CD1c-positive myeloid dendritic cell (primary cell): ENCODE results near the gene ARHGEF11.

Experiments used
- DNase-seq: peaks from one replicate; pipeline ENCODE4 v3.0.0-alpha.2; 2016; ENCODE audit errors: extremely low spot score

The ARHGEF11 gene

DNA sequence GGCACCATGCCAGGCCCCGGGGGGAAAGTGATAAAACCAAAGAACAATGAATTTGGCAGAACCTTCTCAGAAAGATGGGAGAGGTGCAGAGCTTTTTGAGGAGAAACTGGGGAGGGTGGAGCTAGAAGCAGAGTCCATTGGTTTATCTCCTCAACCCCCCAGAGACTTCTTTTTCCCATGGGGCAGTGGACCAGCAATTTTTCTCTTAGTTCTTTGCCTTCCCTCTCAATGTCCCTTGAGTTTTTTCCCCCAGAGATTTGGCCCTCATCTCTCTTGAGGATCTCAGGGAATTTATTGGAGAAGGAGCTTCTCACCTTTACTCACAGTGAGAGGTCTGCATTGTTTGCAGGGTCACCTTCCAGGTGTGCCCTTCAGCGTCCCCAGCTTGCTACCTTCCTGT is 5.3 kb upstream of the ARHGEF11 start:
- DNase-seq: no peak

DNA sequence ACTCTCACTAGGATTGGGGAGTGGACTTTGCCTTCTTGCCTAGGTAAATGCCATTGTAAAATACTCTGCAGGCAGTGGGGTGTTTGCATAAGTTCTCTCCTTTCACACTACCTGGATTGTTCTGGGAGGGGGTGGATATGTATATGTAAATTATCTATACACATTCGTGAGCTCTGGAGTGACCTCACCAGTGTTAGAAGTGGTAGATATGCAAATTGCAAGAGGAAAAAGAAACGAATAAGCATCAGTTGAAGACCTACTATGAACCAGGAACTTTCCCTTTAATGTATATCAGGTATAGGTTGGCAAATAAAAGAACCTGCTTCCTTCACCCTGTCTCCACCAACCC is 1.5 kb upstream of the ARHGEF11 start:
- DNase-seq: no peak

DNA sequence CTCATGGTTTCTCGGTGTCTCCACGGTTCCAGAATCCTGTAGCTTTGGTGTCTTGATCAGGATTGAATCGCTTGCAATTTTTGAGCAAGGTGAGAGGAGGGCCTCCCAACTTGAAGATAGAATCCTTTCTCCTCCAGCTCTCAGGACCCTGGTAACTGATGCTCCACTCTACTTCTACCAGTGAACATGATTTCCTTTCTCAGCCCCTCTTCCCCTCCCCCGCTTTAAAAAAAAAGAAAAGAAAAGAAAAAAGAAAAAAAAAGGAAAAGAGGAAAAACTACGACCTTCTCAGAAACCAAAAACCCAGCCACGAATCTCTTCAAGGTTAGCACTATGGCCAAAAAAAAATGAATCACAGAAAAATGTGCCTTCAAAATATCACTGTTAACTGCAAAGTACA is 1.2 kb downstream of the ARHGEF11 start:
- no peak for DNase-seq

DNA sequence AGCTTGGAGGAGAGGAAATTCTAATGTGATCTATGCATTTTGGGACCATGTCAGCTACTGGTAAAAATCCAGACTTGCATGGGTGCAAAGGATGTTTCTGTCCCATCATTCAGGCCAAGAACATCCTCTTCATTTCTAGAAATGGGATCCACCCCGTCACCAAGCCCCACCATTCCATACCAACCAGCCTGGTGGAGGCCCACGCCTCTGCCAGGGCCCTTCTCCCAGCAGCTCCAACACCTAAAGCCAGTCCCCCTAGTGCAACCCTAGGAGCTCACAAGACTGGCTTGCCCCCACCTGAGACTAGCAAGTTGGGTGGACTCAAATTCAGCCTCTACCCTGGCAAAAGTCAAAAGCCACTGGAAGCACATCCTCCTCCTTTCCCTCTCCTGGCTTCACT is 1.9 kb downstream of the ARHGEF11 start:
- DNase-seq: no peak

DNA sequence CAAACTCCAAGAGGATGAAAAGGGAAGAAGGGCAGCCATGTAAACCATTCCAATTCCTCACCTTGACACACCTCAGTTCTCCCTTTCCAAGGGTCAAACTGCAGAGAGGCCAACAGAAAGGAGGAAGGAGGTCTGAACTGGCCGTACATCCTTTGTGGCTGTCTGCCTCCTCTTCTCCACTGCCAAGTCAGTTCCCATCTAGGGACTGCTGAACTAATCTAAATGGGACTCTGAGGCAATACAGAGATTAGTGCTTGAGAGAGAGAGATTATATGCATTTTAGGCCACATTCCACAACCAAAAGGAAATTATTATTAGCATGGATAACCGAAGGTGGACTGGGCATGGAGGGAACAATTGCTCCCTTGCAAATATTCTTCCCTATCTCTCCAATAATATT is 2.7 kb downstream of the ARHGEF11 start:
- no peak for DNase-seq

DNA sequence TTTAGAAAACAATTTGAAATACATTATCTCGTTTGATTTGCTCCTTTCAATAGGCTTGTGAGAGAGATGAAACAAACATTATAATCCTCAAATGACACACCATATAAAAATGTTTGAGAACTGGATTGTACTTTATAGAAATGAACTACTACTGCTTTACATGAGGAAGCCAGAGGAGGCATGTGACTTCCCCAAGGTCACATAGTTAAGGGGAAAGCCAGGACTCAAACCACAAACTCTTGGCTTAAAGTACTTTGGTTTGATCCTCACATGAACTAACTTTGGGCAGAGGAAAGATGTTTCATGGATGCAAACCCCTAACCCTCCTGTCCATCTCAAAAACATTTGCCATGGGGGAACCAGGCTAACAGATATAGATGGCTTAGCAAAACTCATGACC is 4.7 kb downstream of the ARHGEF11 start:
- DNase-seq: peak; percentile 52

DNA sequence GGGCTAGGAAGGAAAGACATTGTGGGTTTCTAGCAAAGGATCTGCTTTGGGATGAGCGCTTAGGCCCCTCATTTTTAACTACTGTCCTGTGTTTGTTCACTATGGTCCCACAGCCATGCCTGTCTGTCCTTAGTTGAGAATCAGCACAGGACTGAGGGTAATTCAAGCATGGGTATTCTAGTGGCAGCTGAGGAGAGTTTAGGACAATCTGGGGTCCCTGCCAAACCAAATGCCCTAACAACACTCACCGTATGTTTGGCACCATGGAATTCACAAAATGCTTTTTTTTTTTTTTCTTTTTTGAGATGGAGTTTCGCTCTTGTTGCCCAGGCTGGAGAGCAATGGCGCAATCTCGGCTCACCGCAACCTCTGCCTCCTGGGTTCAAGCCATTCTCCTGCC is 10.4 kb downstream of the ARHGEF11 start:
- DNase-seq: no peak

DNA sequence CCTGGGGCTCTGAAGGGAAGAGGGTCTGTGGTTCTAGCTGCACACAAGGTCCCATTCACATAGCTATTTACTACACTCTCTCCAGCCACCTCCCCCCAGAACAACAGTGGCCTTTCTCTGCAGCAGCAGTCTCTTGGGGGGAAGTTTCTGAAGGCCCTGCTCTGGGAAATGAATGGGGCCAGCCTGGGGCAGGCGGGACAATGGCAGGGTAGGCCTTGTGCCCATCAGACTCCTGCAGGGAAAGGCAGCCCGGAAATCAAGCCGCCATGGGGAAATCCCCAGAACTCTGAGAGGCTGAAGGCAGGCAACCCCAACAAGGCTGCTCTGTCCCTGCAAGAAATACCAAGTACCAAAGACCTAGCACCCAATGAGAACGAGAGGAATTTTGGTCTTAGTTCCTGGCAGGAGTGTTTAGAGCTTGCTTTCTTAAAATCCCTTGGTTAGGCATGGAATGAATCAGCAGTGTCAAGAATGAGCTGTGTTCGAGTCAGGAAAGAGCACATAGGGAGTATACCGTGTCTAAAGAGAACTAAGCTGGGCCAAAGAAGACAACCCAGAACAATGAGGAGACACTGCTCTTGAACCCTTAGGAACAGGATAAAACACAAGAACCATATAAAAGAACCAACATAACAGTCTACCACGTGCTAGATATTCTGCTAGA is 11.3 kb downstream of the ARHGEF11 start:
- no peak for DNase-seq

DNA sequence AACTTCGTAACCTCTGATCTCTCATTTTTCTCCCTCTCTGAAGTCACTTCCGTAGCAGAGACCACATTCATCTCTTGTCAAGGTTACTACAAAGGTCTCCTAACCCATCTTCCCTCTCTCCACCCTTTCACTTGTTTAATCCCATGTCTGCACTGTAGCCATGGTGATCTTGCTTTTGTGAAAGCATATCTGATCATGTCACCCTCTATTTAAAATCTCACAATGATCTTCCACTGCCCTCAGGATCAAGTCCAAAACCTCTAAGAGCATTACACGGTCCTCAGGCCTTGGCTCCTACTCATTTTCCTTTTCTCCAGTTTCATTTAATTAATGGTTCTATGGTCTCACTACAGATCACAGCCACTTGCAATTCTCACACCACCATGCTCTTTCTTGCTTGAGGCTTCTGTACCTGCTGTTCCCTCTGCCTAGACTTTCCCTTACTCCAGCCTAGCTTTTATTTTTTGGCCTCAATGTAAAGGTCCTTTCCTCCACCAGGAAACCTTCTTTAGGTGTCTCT is 12.1 kb downstream of the ARHGEF11 start:
- no peak for DNase-seq

DNA sequence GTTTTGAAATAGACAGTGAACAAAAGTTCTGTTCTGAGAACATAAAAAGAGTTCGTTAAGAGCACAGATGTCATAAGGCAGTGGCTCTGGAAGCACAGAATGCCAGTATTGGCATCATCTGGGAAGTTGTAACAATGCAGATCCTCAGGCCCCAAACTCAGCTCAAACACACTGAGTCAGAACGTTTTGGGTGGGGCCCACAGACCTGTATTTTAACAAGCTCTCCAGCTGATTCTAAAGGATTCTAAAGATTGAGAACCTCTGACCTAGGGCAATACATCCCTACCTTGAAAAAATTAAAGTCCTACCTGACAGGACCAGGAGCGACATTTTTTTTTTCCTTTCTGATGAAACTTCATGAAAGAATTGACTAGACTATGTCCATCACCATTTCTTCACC is 13.2 kb downstream of the ARHGEF11 start:
- no peak for DNase-seq

DNA sequence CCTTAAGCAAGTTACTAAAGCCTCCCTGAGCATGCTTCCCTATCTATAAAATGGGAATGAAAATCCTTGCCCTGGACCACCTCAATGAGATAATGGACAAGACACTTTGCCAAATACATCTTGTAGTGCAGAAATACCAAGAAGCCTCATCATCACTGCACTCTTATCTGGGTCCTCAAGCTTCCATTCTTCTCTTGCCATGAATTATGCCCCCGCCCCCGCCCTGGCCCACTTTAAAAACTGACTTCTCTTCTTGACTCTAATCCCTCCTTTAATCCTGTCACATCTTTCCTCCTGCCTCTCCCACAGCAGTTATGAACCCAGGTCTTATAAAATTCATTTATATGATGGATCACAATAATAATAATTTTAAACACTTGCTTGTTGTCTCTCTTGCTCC is 14.8 kb downstream of the ARHGEF11 start:
- no peak for DNase-seq

DNA sequence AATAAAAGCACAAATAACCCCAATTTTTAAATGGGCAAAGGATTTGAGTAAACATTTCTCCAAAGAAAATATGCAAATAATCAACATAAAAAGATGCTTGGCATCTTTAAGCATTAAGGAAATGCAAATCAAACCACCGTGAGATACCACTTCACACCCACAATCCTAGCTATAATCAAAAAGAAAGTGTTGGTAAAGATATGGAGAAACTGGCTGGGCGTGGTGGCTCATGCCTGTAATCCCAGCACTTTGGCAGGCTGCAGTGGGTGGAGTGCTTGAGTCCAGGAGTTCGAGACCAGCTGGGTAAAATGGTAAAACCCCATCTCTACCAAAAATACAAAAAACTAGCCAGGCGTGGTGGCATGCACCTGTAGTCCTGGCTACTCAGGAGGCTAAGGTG is 16.9 kb downstream of the ARHGEF11 start:
- no peak for DNase-seq

DNA sequence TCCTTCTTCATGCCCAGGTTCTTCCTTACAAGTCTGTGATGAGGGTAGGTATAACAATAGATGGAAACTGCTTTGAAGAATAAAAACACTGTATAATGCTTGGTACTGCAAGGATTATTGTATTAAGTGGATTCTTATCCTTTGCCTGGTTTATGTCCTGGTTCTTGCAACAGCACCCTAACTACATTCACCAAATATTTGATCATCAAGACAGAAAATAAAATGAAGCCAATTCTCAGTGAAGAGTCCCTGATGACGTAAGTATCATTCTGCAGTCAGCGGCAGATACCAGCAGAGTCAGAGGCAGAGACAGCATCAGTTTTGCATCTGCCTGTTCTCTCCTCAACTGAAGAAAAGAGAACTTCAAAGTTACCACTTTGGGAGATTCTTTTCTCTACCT is 19.7 kb downstream of the ARHGEF11 start:
- no peak for DNase-seq

DNA sequence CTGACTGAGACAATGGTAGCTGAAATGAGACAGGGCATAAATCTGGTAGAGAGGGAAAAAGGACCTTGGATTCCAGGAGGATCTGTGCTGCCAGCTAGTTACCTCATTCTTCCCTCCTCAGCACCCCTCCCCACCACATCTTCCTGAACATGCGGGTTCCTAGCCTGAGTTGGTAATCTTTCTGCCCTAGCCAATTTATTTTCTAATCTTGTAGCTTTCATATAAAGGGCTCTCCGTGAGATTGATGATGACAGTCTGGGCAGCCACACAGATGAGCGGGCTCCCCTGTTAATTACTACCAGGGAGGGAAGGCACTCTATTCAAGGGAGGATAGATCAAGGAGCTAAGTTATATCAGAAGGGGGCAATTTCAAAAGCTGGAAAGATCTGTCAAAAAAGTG is 20.2 kb downstream of the ARHGEF11 start:
- DNase-seq: no peak

DNA sequence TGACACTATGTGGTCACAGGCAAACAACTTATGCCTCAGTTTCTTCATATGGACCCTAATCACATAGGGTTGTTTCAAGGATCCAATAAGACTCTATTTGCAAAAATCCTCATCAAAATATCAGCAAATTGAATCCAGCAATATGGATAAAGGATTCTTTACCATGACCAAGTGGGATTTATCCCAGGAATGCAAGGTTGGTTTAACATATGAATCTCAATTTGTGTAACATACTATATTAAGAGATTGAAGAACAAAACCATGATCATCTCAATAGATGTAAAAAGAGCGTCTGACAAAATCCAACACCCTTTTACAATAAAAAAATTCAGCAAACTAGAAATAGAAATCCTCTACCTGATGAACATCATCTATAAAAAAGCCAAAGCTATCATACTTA is 23.9 kb downstream of the ARHGEF11 start:
- DNase-seq: no peak

DNA sequence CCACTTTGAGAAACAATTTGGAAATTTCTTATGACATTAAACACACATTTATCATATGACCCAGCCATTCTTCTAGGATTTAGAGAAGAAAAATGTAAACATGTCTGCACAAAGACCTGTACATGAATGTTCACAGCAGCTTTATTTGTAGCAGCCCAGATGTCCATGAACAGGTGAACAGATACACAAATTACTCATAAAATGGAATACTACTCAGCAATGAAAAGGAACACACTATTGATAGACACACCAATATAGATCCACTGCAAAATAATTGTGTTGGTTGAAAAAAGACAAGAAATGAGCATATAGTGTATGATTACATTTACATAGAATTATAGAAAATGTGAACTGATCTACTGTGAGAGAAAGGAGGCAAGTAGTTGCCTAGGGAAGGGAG is 26.1 kb downstream of the ARHGEF11 start:
- DNase-seq: no peak

DNA sequence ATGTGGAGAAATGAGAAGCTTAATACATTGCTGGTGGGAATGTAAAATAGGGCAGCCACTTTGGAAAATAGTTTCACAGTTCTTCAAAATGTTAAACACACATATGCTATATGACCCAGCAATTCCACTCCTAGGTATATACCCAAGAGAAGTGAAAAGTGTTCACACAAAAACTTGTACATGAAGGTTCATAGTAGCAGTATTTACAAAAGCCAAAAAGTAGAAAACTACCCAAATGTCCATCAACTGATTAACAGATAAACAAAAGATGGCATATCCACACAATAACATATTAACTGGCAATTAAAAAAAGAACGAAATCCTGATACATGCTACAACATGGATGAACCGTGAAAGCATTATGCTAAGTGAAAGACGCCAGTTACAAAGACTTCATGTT is 33.7 kb downstream of the ARHGEF11 start:
- DNase-seq: no peak

DNA sequence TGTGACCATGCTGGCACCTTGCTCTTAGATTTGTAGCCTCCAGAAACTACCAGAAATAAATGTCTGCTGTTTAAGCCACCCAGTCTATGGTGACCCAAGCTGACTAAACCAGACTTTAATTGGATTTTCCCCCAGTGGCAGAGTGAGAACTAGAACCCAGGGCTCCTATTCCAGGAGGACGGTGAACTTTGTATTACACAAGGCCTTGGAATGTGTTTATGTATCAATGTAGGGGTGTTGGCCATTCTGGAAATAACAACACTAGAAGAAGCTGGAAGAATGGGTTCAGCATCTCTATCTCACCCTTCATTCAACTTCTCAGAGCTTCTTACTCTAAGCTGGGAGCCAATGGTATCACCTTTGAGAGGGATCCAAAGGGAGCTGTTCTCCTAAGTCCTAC is 37.0 kb downstream of the ARHGEF11 start:
- DNase-seq: no peak

DNA sequence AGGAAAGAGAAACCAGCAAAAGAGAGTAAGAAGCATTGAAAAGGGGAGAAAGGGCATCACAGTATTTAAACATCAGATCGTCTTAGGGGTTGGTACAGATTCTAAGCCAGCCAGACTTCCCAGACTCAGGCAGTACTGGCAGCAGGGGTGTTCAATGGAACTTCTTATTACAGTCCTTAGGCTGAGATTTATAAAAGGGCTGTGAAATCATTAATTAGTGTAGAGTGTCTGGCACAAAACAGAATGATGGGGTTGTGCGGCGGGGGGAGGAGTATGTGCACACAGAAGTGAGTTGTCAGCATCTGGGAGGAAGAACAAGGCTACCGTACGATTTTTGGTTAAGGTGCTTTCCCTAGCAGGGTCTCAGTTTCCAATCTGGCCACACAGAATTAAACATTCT is 38.2 kb downstream of the ARHGEF11 start:
- DNase-seq: no peak

DNA sequence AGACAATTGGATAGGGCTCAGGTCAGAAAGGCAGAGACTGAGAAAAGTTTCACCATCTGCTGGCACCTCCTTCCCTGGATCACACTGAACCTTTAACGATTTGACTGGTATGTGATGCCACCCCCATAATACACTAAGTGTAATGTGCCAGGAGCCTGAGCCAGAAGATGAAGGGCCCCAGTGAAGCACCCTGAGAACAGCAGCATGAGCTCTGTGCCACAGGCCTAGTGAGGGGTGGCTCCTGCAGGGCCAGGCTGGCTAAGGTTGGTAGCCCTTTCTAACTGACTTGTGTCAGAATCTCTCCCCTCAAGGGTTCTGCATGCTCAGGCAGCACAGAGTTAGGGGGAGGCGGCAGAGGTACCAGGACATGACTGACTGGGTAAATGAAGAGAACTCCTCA is 38.9 kb downstream of the ARHGEF11 start:
- DNase-seq: no peak

DNA sequence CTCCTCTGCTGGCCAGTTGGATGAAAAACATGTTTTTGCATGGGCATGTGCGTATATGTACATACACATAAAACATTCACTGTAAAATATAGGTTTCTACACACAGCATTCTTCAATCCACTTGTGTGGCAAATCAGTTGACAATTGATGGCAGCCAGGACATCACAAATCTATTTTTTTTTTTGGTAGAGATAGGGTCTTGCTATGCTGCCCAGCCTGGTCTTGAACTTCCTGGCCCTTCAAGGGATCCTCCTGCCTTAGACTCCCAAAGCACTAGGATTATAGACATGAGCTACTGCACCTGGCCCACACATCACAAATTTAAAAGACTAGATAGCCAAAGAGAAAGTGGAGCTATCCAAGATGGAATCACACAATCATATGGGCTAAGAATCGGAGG is 39.6 kb downstream of the ARHGEF11 start:
- no peak for DNase-seq

DNA sequence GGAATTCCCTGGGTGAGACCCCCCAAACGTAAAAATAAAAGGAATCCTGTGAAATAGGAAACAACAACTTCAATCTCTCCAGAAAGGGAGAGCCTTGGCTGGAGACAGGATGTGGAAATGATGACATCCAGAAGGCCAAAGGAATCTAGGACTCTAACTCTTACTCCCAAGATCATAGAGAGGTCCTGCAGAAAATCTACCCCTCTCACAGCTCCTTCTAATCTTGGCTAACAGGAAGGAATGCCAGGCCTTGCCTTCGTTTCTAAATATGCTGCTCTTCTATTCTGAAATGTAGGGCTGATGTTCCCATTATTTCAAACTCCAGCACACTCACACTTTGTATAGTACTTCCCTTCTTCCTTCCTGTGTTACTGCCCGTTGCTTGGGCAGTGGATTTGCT is 40.7 kb downstream of the ARHGEF11 start:
- DNase-seq: no peak

DNA sequence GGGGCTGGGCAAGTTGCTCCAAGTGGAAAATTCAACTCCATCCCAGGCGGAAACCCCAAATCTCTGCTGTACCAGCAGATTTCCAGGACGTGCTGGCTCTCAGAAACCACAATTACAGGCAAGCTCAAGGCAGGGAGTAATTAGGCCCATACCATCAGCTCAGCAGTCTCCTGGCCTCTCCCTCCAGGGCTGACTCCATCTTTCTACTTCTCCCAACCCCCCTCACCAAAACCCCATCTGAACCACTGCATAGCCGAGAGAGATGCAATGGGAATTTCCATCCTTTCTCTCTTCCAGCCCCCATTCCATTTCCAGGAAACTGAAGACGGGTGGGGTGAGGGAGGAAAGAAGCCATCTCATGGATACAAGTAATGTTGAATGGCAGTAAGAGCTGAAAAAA is 41.2 kb downstream of the ARHGEF11 start:
- no peak for DNase-seq

DNA sequence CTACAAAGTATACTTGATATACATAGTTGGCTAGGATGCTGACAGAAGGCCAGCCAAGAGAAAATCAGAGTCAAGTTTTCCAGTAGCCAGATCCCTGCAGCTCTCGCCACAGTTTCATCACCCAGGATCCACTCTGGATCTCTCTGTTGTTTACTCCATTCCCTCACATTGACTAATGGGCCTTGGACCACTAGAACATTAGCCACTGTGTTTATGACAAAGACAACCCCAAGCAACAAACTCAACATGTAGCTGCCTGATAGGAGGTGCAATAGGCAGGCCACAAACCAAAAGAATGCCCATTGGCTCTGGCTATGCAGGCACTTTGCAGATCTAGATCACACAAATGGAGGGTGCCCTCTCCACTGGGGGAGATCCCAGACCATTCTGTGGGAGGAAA is 44.2 kb downstream of the ARHGEF11 start:
- DNase-seq: no peak
